Stimulated activated CD4-positive, alpha-beta T cell treated with anti-CD3 and anti-CD28 coated beads, Interleukin-2, amount 100 ng/mL, for 24 hours (primary cell): ENCODE results near the gene HECW1.

Source experiments
- DNase-seq, 2 donors: peaks; one replicate each; pipeline ENCODE4 v3.0.0-alpha.2; 2020

HECW1 gene

DNA sequence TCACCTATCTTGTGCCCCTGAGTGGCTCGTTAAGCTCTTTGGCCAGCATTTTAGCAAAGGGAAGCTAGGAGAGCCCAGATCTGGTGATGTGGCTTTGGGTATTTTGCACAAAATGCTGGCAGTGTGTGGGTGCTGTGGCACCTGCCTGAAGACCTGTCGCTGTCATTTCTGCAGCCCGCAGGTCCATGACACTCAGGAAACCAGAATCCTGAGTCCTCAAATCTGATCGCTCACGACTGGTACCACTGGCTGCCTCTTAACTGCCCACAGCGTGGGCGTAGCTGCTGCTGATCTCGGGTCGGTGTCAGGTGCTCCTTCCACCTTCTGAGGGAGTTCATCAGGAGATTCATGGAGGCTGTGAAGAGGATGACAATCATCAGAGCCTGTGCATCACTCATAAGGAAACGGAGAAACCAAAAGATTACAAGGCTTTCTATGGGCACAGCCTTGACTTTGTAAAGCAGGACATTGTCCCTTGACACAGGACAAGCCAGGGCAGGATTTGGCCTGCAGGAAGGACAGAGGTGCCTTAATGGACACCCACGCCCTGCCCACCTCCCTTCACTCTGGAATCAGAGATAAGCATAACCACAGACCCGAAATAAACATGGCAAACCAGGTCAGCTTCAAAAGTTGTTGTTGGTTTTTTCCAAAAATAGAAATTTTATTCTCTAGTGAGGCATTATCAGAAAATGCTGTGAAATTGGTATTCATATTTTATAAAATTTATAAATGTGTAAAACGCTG, 399.5 kb downstream of the HECW1 start:
- DNase-seq = no peak

DNA sequence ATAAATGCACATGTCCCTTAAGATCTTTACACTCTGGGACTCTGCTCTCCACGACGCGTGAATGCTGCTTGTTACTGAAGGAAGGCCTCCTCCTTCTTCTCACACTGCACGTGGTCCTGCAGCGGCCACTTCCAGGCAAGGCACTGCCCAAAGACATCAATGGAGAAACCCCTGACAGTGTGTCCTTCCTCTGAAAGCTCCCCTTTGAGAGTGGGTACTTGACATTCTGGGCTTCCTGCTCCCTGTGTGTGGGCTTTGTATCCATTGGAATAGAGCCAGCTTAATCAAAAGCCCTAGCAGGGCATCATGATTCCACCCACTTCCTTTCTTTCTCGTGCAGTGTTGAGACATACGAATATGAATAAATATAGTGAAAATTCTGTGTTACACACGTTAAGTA, 400.8 kb downstream of the HECW1 start:
- no peak for DNase-seq

DNA sequence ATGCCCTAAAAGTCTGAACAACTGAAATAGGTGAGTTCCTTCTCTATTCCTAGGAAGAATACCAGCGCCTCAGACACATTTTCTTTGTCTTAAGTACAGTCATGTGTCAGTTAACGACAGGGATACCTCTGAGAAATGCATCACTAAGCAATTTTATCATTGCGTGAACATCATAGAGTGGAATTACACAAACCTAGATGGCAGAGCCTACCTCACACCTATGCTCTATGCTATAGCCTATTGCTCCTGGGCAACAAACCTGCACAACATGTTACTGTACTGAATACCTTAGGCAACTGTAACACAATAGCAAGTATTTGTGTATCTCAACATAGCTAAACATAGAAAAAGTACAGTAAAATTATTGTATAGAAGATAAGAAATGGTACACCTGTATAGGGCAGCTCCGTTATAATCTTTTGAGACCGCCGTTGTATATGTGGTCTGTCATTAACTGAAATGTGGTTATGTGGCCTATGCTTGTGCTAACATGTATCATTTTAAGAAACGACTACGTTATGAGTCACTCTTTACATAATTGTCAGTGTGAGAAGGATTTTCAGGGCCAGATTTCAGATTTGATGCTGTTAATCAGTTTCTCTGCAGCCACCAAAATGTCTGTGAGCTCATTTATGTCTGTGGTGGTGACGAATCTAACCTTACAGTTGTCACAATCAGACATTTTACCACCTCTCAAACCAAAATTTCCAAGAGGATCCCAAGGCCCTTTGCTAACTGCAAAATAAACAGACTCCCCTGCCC, 404.3 kb downstream of the HECW1 start:
- no peak for DNase-seq

- no peak for DNase-seq
Measured at GRCh38 chr7:43517464-43517863, 405.0 kb downstream of the HECW1 start.

GRCh38 chr7:43520201-43520600, 407.8 kb downstream of the HECW1 start:
- no peak for DNase-seq

DNA sequence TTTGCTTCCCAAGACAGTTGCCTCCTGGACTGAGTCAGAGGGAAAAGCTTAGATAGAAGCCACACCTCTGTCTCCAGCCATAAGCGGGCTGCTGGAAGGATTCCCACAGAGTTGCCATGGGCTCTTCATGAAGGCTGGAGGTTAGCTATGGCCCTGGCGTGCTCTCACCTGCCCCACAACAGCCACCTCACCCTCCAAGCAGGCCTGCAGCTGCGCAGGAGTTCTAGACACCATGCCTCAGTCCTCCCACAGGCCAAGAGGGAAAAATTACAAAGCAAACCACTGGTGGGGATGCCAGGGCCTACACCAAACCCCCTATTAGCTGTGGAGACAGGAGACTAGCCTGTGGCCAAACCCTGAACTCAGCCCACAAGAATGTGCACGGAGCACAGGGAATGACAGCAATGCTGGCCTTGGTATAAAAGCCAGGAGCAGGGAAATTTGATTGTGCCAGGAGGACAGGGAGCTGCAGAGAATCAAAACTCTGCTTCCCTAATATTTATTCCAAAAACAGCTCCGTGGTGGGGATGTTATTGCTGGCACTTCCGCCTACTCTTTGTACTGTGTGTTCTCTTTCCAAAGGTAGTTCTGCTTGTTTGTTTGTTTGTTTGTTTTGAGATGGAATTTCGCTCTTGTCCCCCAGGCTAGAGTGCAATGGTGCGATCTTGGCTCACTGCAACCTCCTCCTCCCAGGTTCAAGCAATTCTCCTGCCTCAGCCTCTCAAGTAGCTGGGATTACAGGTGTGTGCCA, 410.1 kb downstream of the HECW1 start:
- no peak for DNase-seq

DNA sequence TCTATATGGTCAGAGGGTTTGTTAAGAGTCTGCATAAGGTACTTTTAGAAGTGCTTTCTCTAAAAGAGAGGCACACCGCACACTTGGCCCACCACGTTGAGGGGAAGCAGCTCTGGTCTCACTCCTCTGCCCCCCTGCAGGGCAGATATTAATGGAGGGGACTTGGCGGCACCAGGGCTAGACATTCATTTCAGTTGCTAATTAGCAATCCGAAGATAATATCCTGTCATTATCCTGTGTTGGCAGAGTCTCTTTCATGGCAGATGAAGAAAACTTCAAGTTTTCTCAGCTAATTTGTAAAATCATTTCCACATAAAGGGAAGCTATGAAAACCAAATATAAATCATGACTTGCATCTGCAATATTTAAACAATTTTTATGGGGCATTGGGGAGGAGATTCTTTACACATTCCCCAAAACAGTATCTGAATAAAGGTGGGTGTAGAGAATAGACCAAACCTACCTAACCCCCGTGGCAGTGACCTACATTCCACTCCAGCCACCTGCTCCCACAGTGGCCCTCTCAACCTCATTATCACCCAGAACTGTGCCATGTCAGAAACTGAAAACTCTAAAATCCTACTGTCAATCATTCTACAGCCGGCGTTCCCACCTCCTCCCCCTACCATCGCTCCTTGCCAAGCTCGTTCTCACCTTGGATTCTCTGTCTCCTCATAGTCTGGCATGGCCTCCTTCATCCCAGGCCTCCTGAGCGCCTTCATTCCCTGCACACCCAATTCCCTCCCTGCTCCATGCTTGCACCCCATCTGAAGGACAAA, 416.3 kb downstream of the HECW1 start:
- DNase-seq = no peak

- DNase-seq = no peak
Measured at GRCh38 chr7:43530553-43531410, 418.3 kb downstream of the HECW1 start.

DNA sequence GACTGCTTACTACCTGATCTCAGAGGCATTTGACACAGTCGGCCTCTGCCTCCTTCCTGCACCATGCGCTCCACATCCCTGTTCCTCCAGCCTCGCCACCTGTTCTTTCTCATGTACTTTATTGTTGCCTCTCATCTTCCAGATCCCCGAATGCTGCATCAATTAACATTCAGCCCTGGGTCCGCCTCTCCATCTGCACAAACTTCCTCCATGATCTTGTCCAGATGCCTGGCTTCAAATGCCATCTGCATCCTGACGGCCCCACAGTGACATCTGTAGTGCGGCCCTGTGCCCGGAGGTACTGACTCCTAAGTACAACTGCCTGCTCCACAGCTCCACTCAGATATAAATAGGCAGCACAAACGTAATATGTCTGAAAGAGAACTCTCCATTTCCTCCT, 419.3 kb downstream of the HECW1 start:
- no peak for DNase-seq

DNA sequence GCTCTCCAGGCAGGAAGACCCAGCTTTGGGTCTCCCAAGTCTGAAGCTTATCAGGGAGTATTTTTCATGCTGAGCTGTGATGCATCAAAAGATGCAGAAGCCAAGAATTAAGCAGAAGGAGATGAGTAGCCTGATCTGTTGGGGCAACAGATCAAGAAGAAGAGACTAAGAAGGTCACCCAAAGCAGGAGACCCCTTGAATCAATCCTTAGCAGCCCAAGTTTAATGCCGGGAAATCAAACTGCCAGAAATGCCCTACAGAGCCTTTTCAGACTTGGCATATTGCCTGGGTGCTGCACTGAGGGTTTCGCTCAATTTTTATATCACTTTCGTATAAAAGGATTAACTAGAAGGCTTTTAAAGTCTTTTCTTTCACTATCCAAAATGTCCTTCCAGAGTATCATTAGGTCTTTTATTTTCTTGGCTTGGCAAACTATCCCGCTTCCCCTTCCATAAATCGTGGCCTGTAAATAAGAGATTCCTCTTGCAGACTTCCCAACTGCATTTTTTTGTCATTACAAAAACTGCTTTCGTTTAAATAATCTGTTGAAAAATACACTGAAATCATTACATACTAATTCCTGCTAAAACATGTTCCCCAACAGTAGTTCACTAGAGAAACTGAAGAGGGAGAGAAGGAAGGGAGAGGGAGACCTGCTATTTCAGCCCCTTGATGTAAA, 421.5 kb downstream of the HECW1 start:
- no peak for DNase-seq

- no peak for DNase-seq
Measured at GRCh38 chr7:43535031-43535451, 422.6 kb downstream of the HECW1 start.

- no peak for DNase-seq
Measured at GRCh38 chr7:43535810-43536585, 423.6 kb downstream of the HECW1 start.

GRCh38 chr7:43536773-43537172, 424.3 kb downstream of the HECW1 start:
- DNase-seq = no peak

DNA sequence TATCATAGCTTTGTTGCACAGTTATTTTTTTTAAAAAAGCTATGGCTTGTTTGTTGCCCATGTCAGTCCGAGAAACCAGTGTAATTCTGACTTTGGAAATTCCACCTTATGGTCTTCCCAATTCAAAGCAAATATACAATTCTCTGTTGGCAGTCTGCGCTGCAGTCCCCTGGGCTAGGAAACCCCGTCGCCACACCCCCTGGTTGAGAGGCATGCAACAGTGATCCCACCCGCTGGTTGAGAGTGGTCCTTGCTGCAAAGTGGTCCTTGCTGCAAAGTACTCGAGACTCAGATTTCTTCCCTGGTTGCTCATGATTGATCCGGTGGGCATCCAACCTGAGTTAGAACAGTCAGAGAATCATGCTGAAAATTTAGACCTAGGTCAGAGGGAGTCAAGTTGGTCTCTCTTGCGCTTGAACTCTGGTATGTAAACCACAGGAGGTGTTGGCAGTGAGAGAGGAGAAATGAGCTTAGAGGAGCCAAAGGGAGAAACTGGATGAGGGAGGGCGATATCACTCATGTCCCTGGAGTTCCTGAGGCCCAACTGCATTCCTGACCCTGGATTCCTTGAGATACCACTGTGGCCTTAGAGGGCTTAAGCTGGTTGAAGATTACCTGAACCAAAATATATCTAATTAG, 425.4 kb downstream of the HECW1 start:
- DNase-seq = no peak

DNA sequence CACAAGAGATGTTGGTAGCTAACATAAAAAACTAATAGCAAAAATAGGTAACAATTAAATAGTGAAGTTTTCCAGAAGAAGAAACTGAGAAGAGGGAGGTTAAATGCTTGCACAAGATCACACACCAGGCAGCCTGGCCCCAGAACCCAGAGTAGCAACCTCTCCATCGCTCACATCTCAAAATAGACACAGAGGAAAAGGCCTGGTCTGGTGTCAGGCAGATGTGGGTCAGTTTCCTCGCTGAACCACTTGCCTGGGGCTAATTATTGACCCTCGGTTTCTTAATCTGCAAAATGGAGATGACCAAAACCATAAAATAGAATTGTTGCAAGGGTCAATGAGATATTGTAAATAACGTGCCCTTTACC, 425.9 kb downstream of the HECW1 start:
- no peak for DNase-seq

- no peak for DNase-seq
Measured at GRCh38 chr7:43540471-43540870, 428.0 kb downstream of the HECW1 start.

GRCh38 chr7:43542716-43543115, 430.3 kb downstream of the HECW1 start:
- no peak for DNase-seq

- DNase-seq = no peak
Measured at GRCh38 chr7:43546231-43546630, 433.8 kb downstream of the HECW1 start.

GRCh38 chr7:43550427-43550826, 438.0 kb downstream of the HECW1 start:
- DNase-seq = no peak

DNA sequence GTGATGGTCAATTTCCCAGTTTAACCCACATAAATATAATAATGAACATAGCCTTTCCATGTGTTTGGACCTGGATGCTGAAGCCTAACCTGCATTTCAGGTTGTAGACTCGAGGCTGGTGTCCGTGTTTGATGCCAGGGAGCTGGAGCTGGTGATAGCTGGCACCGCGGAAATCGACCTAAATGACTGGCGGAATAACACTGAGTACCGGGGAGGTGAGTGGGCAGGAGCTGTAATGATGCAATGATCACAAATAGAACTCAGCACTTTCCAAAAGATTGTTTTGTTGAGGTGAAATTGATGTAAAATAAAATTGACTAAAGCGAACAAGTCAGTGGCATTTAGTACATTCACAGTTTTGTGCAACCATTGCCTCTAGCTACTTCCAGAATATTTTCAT, 439.7 kb downstream of the HECW1 start:
- no peak for DNase-seq
